T follicular helper cell (primary cell): ENCODE measurements around the gene MYLK3.

Experiments used
- DNase-seq: peaks from one replicate; pipeline ENCODE4 v3.0.0-alpha.2; 2020; ENCODE audit warnings: low read depth

The MYLK3 gene

DNA sequence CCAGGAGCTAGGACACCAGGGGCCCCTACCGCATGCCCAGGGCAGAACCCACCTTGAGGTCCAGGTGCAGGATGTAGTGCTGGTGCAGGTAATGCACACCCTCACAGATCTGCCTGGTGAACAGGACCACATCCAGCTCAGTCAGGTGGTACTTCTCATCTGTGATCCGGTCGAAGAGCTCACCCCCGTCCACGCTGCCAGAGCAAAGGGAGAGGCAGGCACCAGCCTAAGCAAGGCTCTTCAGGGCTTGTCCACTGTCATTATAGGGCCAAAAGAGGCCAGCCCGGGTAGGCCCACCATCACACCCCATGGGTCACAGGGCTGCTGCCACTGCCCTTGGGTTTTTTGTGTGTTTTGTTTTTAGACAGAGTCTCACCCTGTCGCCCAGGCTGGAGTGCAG lies 21.0 kb downstream of the MYLK3 start:
- no peak for DNase-seq

DNA sequence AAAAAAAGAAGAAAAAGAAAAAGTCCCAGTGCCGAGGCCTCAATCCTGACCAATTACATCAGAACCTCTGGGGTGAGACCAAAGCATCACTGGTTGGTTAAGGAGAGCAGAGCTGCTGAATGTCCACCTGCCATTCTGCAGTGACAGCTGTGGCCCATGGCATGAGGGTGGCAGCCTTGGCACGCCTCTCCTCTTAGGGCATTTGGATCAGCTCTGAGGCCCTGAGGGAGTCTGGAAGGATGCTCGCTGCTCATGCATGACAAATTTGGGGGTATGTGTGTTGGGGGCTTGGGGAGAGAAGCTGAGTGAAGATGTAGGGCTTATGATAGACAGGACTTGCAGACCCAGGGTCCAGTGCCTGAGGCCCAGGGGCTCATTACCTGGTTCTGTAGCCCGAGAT lies 26.3 kb downstream of the MYLK3 start:
- DNase-seq, result no peak

DNA sequence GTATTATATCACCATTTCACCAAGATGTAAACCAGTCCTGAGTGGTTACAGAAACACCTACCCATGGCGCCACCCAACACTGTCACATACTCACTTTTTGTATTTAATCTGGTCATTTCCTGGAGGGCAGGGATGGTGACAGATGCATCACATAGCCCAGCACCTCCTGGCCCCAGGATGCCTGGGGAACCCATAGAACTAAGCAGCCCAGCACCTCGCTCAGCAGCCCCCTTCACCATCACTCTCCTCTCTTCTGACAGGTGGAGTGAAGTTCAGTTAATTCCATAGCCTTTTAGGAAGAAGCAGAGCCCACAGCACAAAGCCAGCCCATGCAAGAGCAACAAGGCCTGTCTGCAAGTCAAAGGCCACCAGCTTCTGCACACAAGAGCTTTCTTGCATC lies 27.5 kb downstream of the MYLK3 start:
- no peak for DNase-seq

DNA sequence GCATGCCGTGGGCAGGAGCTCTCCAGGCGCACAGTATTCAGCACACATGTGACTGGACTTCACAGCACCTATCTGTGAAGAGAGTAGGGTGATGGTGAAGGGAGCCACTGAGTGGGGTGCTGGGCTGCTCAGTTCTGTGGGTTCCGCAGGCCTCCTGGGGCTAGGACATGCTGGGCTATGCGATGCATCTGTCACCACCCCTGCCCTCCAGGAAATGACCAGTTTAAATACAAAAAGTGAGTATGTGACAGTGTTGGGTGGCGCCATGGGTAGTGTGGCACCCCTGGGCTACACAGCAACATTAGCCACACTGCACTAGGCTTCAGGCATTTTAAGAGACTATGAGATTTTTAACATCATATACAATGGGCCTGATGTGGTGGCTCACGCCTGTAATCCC lies 28.6 kb downstream of the MYLK3 start:
- no peak for DNase-seq

DNA sequence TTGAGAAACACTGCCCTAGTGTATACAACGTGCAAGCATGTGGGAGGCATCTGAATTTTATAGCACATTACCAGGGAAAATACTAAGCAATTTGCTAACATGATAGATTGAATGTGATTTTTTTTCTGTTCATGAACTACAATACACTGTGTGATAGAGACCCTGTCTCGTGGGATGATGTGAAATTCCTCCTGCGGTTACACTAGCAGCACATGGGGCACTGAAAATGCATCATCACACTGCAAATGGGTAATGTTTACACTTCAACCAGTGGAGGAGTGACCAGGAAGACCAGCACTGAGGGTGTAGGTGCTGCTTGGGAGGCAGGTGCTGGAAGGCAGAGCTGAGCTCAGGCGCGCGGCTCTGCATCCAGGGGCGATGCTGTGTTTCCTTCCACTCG lies 29.9 kb downstream of the MYLK3 start:
- DNase-seq, result no peak

DNA sequence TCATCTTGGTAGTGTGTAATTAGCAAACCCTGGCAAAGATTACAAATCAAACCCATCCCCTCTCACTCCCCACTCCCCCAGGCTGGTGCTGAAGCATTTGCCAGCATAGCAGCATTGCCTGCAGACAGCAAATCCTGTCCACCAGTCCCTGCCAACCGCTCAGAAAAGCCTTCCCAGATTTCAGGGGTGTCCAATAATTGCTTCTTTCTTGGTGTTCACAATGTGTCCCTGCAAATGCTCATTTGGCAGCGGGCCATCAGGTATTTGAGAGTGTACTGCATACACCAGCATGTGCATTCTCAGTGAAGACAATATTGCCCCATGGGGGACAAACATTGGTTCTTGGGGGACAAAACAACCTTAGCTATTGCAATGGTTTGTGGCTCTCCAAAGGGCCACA lies 30.5 kb downstream of the MYLK3 start:
- no peak for DNase-seq

DNA sequence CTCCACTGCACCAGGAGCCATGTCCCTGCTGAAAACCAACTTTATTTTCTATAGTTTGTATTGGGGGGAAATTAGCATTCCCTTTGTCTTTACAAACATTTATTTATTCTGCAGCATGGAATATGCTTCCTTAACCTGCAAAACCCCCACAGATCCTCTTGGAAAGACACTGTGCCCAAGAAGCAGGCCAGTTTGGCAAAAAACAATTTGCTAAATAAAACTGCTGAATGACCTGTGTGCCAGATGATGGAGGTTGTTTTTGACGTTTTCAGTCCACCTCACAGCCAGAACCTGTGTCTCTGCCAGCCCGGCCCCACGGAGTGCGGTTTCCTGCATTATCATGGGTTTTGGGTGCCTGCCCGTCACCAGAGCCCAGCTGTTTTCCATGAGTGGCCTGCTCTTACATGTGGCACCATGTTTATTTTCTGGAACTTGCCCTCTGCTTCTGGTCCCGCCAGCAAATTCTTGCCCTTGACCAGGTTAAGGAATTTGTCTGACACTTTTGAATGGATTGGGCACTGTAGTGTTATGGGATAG lies 32.3 kb downstream of the MYLK3 start:
- DNase-seq, result no peak

DNA sequence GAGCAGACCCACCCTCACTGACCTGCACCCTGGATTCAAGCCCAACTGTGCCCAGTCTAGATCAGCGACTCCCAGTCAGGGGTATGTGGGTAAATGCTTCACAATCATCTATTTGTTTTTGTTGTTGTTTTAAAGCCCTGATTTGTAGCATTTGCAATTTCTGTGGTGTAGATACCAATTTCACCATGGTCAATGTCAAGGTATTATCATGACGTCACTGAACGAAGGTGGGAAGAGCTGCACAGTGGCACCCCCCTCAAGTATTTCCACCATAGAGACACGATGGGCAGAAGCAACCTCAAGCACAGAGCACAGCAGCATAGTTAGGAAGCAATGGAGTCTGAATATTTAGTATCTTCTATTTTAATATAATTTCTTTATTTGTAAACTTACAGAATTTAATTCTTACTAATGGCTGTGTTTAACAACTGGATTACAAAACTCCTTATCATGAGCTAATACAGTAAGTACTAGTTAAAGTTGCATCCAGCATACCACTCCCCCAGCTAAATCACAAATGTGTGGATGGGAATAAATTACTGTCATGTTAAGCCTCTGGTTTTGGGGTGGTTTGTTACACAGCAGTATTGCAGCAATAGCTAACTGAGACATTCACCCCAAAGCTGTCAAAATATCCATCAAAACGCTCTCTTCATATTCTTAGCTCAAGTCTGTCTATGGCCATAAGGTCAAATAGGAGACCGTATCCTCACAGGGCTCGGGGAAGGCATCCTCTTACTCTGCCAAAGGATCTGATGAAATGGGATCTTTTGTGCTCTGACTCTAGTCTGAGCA lies 33.1 kb downstream of the MYLK3 start:
- no peak for DNase-seq

DNA sequence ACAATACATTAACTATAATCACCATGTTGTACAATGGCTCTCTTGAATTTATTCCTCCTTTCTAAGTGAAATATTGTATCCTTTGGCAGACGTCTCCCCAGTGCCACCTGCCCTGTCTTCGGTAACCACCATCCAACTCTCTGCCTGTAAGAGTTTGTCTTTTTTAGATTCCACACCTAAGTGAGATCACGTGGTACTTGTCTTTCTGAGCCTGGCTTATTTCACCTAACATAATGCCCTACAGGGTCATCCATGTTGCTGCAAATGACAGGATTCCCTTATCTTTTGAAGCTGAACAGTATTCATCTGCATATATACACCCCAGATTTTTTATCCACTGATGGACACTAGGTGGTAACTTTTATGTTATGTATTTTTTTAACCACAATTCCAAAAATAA lies 34.5 kb downstream of the MYLK3 start:
- no peak for DNase-seq

DNA sequence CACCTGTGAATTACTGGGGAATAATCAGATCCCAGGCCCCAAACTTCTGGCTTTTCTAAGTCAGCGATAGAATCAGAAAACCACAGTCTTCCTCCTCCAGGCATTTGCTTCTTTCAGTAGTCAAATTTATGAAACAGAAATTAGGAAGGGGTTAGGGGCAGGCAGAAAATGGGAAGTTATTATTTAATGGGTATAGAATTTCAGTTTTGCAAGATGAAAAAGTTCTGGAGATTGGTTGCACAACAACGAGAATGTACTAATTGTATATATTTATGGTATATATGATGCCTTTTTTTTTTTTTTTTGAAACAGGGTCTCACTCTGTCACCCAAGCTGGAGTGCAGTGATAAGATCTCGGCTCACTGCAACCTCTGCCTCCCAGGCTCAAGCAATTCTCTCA lies 35.2 kb downstream of the MYLK3 start:
- DNase-seq, result no peak

DNA sequence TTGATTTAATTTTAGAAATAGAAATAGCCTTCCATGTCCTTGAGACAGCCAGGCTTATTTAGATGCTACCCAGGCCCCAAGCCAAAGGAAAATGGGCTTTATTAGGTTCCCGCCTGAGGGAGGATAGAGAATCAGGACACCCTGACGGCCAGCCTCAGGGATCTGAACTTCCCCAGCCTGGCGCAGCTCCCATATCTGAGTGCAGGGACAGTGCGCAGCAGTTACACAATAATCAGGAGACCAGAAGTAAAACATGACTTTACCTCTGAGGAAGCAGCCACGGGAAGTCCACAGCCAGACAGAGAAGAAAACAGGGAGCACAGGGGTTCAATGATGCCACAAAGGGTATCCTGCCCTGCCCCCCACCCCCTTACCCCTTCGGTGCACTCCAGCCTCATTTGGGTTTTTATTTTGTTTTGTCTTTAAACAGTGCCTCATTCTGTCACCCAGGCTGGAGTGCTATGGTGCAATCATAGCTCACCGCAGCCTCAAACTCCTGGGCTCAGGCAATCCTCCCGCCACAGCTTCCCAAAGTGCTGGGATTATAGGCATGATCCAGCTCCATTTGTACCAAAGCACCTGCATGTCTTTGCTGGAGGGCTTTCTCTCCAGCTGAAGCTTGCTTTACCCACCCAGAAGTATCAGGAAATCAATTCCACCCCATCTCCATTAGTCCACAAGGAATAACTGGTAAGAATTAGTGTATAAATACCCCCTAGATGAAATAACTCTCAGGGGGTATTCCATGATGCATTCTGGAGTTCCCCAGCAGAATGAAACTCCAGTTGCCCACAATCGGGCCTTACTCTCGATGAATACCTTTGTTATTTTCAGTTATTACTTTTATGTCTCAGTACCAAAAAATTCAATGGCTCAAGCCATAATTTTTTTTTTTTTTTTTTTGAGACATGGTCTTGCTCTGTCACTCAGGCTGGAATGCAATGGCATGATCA lies 36.8 kb downstream of the MYLK3 start:
- DNase-seq, result no peak

DNA sequence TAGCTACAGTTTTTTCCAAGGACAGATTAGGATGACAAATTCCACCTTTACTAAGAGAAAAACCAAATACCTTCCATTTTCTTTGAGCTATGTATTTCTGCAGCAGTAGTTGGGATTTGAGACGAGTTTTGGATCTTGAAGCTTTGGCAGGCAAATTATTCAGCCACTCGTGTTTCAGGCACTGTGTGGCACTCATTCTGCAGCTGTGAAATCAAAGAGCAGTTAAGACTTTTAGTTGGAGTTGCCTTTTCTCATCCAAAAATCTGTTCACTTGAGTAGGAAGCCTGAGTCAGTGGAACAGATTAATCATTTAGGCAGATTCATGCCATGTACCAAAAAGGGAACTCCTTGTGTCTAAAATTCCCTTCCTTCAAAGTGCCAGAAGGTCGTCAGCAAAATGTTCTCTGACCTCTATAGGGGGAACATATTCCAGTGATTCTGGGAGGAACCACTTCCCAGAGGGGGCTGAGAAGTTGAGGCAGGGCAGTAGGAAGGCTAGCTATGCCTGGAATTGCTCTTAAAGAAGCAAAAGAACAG lies 38.6 kb downstream of the MYLK3 start:
- DNase-seq, result no peak

DNA sequence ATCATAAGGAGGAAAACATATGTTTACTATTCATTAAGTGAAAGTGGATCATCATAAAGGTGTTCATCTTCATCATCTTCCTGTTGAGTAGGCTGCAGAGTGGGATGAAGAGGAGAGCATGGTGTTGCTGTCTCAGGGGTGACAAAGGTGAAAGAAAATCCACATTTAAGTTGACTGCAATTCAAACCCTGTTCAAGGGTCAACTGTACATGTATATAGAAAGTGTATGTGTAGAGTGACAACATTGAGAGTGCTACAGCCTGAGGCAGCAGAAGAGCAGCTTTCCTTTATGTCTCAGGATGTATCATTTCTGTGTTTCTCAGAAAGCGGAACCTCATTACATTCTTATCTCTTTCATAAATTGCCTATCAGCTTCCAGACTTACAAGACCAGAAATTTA lies 41.5 kb downstream of the MYLK3 start:
- no peak for DNase-seq

DNA sequence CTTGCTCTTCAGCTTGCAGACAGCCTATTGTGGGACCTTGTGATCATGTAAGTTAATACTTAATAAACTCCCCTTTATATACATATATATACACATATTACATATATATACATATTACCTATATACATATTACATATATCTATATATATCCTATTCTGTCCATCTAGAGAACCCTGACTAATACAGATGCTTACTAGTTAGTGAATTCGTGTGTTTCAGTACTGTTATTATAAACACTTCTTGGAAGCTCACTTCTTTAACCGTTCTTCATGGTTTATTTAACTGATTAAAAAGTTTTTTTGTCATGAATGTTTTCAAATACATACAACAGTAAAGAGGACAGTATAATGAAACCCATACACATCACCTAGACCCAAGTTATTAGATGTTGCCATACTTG lies 46.1 kb downstream of the MYLK3 start:
- DNase-seq, result no peak

DNA sequence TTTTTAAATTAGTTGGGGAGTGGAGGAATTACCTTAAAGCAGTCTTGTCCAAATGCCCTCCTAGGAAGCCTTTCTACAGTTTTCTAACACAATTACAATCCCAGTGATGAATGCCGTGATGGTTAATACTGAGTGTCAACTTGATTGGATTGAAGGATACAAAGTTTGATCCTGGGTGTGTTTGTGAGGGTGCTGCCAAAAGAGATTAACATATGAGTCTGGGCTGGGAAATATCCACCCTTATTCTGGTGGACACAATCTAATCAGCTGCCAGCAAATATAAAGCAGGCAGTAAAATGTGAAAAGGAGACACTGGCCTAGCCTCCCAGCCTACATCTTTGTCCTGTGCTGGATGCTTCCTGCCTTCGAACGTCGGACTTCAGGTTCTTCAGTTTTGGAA lies 46.5 kb downstream of the MYLK3 start:
- DNase-seq, result no peak

DNA sequence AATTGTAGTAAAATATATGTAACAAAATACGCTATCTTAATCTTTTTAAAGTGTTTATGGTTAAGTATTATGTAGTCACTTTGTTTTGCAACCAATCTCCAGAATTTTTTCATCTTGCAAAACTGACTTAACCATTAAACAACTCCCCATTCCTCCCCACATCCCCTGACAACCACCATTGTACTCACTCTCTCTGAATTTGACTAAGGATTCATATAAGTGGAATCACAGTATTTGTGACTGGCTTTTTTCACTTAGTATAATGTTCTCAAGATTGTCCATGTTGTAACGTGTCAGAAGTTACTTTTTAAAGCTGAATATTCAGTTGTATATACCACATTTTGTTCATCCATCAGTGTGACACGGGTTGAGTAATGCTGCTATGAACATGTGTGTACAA lies 48.1 kb downstream of the MYLK3 start:
- no peak for DNase-seq

DNA sequence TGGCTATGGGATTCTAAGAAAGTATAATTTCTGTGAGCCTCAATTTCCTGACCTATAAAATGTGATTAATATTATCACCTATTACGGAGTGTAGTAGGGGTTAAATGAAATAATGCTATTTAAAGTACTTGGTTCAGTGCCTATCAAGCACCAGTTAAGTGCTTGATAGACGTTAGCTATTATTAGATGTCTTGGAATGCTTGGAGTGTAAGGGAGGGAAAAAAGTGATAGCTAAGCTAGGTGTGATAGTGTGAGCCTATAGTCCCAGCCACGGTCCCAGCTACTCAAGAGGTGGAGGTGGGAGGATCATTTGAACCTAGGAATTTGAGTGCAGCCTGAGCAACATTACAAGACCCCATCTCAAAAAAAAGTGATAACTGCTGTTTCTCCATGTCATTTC lies 51.2 kb downstream of the MYLK3 start:
- DNase-seq, result no peak

DNA sequence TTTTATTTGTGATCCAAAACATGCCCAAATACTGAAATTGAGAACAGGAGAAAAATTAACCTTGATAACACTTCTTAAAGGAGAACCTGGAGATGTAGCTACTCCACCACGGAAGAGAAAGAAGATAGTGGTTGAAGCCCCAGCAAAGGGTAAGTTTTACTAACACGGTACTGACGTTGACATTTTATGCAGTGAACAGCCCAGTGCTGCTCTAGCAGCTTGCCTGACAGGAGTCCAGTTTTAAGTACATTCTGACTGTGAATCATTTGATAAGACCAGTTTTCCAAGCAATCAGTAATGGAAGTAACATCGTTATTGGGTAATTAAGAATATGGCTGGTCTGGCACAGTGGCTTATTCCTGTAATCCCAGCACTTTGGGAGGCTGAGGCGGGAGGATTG lies 52.2 kb downstream of the MYLK3 start:
- no peak for DNase-seq

DNA sequence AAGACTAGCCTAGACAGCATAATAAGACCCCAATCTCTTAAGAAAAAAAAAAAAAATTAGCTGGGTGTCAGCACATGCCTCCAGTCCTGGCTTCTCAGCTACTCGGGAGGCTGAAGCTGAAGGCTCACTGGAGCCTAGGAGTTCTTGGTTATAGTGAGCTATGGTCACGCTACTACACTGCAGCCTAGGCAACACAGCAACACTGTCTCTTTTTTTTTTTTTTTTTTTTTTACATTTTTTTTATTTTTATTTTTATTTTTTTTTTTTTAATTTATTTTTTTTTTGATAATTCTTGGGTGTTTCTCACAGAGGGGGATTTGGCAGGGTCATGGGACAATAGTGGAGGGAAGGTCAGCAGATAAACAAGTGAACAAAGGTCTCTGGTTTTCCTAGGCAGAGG lies 54.5 kb downstream of the MYLK3 start:
- DNase-seq, result no peak

DNA sequence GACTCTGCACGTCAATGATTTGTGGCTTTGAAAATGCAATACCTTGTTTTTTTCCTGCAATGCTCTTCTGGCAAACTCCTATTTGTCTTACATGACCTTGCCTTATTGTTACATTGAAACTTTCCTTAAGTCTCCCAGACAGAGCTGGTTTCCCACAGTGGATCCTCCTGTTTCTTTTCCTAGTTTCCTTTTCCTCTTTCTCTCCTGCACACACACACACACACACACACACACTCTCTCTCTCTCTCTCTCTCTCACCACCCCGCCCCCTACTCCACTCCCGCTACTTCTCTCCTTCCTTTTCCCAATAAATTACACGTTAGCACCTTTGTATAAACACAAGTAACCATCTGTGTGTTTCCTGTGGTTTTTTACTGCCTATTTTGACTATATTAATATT lies 56.4 kb downstream of the MYLK3 start:
- no peak for DNase-seq

DNA sequence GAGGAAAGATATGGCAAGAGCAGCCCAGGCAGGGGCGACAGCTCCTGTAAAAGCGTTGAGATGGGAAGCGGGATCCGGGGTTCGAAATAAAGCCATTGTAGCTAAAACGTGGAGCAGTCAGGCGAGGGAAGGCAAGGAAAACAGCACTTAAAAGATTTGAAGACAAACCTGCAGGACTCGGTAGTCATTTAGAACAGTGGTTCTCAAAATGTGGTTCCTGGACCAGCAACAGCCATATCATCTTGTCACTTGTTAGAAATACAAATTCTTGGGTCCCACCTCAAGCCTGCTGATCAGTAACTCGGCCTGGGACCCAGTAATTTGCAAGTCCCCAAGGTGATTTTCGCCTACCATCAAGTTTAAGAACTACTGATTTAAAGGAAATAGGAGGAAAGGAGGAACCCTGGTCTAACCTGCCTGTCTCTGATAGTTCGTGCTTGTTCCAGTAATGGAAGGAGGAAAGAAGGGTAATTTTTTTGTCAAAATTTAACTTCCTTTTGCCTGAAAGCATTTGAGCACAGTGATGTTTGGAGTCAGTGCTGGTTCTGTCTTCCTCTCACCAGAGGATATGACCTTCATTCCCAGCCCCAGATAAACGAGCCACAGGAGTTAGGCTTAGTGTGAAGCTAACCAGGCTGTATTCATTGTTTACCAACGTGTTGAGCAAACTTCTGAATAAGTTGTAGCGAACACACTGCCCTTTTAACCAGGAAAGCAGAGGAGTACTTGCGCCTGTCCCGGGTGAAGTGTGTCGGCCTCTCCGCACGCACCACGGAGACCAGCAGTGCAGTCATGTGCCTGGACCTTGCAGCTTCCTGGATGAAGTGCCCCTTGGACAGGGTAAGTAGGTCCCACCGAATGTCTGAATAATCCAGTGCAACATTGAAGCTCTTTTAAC lies 57.6 kb downstream of the MYLK3 start:
- DNase-seq, result no peak
